ENCODE results near the gene FAIM2. TPM values are rescaled to one million over a fixed set of nuclear protein-coding genes. Genes with fewer than 3 reads are reported as not detected.
A peak's percentile ranks its signal among the peaks of the same experiment; 100 is the strongest.

The FAIM2 gene
- total RNA-seq, 1 donor from 2014 or later: 1.6 TPM

DNA sequence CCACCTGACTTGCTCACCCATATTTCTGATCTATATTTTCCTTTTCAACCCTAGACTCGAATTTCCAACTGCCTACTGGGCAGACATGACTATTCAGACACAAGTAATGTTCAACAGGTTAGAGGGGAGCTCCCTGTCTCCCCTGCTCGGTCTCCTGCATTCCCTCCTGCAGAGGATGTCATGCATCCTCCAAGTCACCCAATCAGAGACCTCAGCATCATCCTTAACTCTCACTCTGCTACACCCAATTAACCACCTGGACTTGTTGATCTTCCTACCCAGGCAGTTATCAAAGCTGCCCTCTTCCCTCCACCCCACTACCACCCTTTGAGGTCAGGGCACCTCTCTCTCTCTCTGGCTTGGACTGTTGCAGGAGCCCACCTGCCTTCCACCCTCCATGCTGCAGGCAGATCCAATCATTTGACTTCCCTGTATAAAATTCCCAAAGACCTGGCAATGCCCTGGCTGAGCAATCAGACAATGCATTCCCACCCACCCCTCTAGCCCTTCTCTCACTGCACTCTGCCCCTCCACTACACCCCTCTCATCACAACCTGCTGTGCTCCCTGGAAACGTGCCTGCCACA lies 10.9 kb downstream of the FAIM2 start:
- no peak for TF ChIP-seq CTCF (conservative IDR thresholded peaks at IDR 0.05)
- Mint-ChIP-seq H3K9me3 (no peaks in the 10 kb centered on the region), H3K36me3 (ENCODE audit: low read depth) (no peaks in the 10 kb centered on the region), H3K4me3 (no peak overlapping the region), H3K27ac (ENCODE audit: unreplicated experiment) (peak overlapping the region; percentile 13), H3K27me3 (ENCODE audit: low read depth) (peaks cover 12% of the 10 kb centered on the region), H3K4me1 (peaks cover 7% of the 10 kb centered on the region)
- DNase-seq (ENCODE audit: low read depth, low spot score): no peak

DNA sequence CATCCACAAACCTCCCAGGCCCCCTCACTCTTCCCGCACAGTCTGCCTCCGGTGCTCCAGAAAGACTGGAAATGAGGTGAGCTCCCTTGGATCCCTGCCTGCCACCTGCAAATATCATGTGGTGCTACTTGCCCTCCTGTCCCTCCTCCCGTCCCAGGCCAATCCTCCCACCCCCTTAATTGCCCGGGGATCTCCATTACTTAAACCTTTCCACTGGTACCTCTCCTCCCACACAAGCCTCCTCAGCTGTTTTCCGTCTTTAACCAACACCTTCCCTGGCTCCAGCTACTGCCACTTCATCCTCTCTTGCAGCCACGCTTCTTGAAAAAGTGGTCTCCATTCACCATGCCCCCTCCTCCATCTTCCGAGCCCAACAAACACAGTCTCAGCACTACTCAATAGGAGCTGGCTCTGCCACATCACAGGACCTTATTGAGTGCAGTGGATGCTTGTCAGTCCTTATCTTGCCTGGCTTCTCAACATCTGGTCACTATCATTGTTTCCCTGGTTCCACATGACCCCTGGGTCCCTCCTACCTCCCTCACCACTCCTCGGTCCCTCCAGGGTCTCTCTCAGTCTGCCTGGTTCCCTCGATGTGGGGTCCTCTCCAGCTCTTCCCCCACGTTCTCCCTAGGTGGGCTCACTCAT lies 11.5 kb downstream of the FAIM2 start:
- H3K27ac Mint-ChIP-seq (ENCODE audit: unreplicated experiment): peak overlapping the region; percentile 6

GRCh38 chr12:49891476-49891875 lies 12.2 kb downstream of the FAIM2 start:
- Mint-ChIP-seq H3K27me3 (ENCODE audit: low read depth) (peaks cover 17% of the 10 kb centered on the region), H3K36me3 (ENCODE audit: low read depth) (no peaks in the 10 kb centered on the region), H3K4me3 (no peak overlapping the region), H3K27ac (ENCODE audit: unreplicated experiment) (no peak overlapping the region), H3K4me1 (peaks cover 7% of the 10 kb centered on the region), H3K9me3 (no peaks in the 10 kb centered on the region)
- no peak for DNase-seq (ENCODE audit: low read depth, low spot score)
- no peak for TF ChIP-seq CTCF (conservative IDR thresholded peaks at IDR 0.05)

More for the DNA sequence above, 11.5 kb downstream of the FAIM2 start:
- Mint-ChIP-seq H3K36me3 (ENCODE audit: low read depth) (no peaks in the 10 kb centered on the region), H3K27me3 (ENCODE audit: low read depth) (peaks cover 12% of the 10 kb centered on the region), H3K9me3 (no peaks in the 10 kb centered on the region), H3K4me1 (peaks cover 7% of the 10 kb centered on the region), H3K4me3 (no peak overlapping the region)
- DNase-seq (ENCODE audit: low read depth, low spot score): no peak
- no peak for TF ChIP-seq CTCF (conservative IDR thresholded peaks at IDR 0.05)

GRCh38 chr12:49891012-49891411 lies 12.7 kb downstream of the FAIM2 start:
- Mint-ChIP-seq H3K9me3 (no peaks in the 10 kb centered on the region), H3K36me3 (ENCODE audit: low read depth) (no peaks in the 10 kb centered on the region), H3K4me3 (no peak overlapping the region), H3K4me1 (peaks cover 7% of the 10 kb centered on the region), H3K27ac (ENCODE audit: unreplicated experiment) (no peak overlapping the region), H3K27me3 (ENCODE audit: low read depth) (peaks cover 17% of the 10 kb centered on the region)
- no peak for TF ChIP-seq CTCF (conservative IDR thresholded peaks at IDR 0.05)
- no peak for DNase-seq (ENCODE audit: low read depth, low spot score)

DNA sequence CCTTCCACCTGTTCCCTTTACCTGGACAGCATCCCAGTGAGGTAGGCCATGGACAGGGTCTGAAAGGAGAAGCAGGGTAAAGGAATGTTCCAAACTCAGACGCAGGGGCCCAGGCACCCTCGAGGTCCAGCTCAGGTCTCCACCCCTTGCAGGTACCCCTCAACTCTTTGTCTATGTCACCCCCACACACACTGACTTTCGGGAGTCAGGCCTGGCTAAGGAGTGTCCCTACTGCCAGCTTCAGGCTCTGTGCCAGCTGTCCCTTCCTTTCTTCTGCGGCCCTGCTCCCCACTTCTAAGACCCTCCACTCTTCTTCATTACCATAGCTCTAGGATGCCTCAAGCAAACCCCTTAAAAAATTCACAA lies 13.6 kb downstream of the FAIM2 start:
- H3K27ac Mint-ChIP-seq (ENCODE audit: unreplicated experiment): no peak overlapping the region
- DNase-seq (ENCODE audit: low read depth, low spot score): no peak
- peaks cover 11% of the 10 kb centered on the region for H3K4me1 Mint-ChIP-seq
- H3K27me3 Mint-ChIP-seq (ENCODE audit: low read depth): peaks cover 17% of the 10 kb centered on the region
- no peaks in the 10 kb centered on the region for H3K36me3 Mint-ChIP-seq (ENCODE audit: low read depth)
- H3K4me3 Mint-ChIP-seq: no peak overlapping the region
- TF ChIP-seq CTCF (conservative IDR thresholded peaks at IDR 0.05): no peak
- H3K9me3 Mint-ChIP-seq: no peaks in the 10 kb centered on the region

All from neural crest cell (in vitro differentiated cells).